ENCODE data around the gene THADA.

DNA sequence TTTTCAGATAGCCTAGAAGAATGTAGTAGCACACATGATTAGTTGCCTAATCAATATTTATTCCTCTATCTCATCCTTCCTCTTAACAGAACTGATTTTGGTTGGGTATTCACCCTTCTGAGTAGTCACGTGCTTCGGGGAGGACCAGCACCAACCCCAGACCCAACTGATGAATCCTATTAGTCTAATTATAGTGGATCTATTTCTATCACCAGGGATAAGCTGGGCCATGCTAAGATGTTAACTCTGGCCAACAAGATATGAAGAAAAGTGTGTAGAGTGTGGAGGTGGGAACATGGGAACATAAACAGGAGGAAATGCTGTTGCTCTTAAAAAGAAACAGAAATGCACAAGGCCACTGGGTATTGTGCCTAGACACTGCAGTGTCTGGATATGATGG is 119.9 kb downstream of the THADA start:
- TF ChIP-seq, protein P1, sequence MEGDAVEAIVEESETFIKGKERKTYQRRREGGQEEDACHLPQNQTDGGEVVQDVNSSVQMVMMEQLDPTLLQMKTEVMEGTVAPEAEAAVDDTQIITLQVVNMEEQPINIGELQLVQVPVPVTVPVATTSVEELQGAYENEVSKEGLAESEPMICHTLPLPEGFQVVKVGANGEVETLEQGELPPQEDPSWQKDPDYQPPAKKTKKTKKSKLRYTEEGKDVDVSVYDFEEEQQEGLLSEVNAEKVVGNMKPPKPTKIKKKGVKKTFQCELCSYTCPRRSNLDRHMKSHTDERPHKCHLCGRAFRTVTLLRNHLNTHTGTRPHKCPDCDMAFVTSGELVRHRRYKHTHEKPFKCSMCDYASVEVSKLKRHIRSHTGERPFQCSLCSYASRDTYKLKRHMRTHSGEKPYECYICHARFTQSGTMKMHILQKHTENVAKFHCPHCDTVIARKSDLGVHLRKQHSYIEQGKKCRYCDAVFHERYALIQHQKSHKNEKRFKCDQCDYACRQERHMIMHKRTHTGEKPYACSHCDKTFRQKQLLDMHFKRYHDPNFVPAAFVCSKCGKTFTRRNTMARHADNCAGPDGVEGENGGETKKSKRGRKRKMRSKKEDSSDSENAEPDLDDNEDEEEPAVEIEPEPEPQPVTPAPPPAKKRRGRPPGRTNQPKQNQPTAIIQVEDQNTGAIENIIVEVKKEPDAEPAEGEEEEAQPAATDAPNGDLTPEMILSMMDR (IDR thresholded peaks at IDR 0.05), result no peak
- no peak for TF ChIP-seq EP300 (IDR thresholded peaks at IDR 0.05)
